Gastrocnemius medialis (tissue), 4 donors: ENCODE results near the gene TLE2.

Experiments used
- POLR2A ChIP-seq, 2 donors: fragments of 450-650 bp; IDR thresholded peaks; one replicate each; pipeline ENCODE4 v1.6.1; 2017; ENCODE audit warnings: antibody characterized with exemption in 2 of 2, mild to moderate bottlenecking in 2 of 2, moderate library complexity in 2 of 2
- TF ChIP-seq, protein P1 (sequence below), 5 experiments: fragments of 450-650 bp in 3 of 5; fragments of 200-600 bp in 2 of 5; sonication (generic) in 2 of 5; IDR thresholded peaks in 4 of 5; conservative IDR thresholded peaks in 1 of 5; 1 replicate in 4 of 5; 2 replicates in 1 of 5; pipeline ENCODE4 v1.5.1; 2016 to 2019; ENCODE audit warnings: antibody characterized with exemption in 5 of 5, mild to moderate bottlenecking in 3 of 5, moderate library complexity in 3 of 5

DNA sequence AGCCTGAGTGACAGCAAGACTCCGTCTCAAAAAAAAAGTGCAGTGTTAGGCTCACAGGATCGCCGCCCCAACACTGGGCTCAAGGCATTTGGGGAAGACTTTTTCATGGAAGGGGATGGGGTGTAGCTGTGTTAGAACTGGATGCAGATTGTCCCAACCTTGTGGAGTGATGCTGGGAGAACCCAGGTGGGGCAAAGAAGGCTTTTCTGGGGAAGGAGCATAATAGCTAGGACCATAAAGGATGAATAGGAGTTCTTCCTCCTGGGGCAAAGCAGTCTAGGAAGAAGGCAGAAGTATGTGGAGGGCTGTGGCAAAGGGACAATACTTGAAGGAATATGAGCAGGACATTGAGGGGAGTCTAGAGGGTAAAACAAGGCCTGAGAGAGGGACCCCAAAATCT lies 40.5 kb downstream of the TLE2 start:
- TF ChIP-seq, protein P1, sequence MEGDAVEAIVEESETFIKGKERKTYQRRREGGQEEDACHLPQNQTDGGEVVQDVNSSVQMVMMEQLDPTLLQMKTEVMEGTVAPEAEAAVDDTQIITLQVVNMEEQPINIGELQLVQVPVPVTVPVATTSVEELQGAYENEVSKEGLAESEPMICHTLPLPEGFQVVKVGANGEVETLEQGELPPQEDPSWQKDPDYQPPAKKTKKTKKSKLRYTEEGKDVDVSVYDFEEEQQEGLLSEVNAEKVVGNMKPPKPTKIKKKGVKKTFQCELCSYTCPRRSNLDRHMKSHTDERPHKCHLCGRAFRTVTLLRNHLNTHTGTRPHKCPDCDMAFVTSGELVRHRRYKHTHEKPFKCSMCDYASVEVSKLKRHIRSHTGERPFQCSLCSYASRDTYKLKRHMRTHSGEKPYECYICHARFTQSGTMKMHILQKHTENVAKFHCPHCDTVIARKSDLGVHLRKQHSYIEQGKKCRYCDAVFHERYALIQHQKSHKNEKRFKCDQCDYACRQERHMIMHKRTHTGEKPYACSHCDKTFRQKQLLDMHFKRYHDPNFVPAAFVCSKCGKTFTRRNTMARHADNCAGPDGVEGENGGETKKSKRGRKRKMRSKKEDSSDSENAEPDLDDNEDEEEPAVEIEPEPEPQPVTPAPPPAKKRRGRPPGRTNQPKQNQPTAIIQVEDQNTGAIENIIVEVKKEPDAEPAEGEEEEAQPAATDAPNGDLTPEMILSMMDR (IDR thresholded peaks at IDR 0.05 in 4 of 5, conservative IDR thresholded peaks at IDR 0.05 in 1 of 5) = no peak
- TF ChIP-seq POLR2A (IDR thresholded peaks at IDR 0.05) = no peak
